Hepatocyte (in vitro differentiated cells): ENCODE data around the gene TK2. TPM values are rescaled to one million over a fixed set of nuclear protein-coding genes. Genes with fewer than 3 reads are reported as not detected.

Source experiments
- DNase-seq: peaks from one replicate; pipeline ENCODE4 v3.0.0-alpha.2; 2016; ENCODE audit warnings: low spot score
- H2AFZ ChIP-seq: fragments of 200-600 bp; sonication (generic); 2 replicates; pipeline ENCODE4 v1.6.0; 2016; ENCODE audit warnings: antibody characterized with exemption, mild to moderate bottlenecking
- H3K27ac ChIP-seq: fragments of 200-600 bp; sonication (generic); 2 replicates; pipeline ENCODE4 v1.5.1; 2016; ENCODE audit warnings: mild to moderate bottlenecking
- H3K27me3 ChIP-seq: fragments of 200-600 bp; sonication (generic); 2 replicates; pipeline ENCODE4 v1.6.1; 2016
- H3K36me3 ChIP-seq: fragments of 200-600 bp; sonication (generic); replicated peaks from 2 replicates; pipeline ENCODE4 v1.5.1; 2016; ENCODE audit warnings: low read depth; ENCODE audit not compliant: insufficient read depth
- H3K4me1 ChIP-seq: fragments of 200-600 bp; sonication (generic); 2 replicates; pipeline ENCODE4 v1.5.1; 2016; ENCODE audit warnings: mild to moderate bottlenecking, moderate library complexity; ENCODE audit not compliant: insufficient read depth
- H3K4me2 ChIP-seq: fragments of 200-600 bp; sonication (generic); 2 replicates; pipeline ENCODE4 v1.6.0; 2016
- H3K4me3 ChIP-seq: fragments of 200-600 bp; sonication (generic); 2 replicates; pipeline ENCODE4 v1.5.1; 2016; ENCODE audit warnings: mild to moderate bottlenecking
- H3K79me2 ChIP-seq: fragments of 200-600 bp; sonication (generic); 2 replicates; pipeline ENCODE4 v1.6.0; 2017; ENCODE audit warnings: mild to moderate bottlenecking
- H3K9me2 ChIP-seq: fragments of 200-600 bp; sonication (generic); replicated peaks from 2 replicates; pipeline ENCODE4 v1.6.0; 2017; ENCODE audit warnings: mild to moderate bottlenecking; ENCODE audit not compliant: insufficient read depth
- H3K9me3 ChIP-seq: fragments of 200-600 bp; sonication (generic); 2 replicates; pipeline ENCODE4 v1.5.1; 2016; ENCODE audit warnings: low read depth, mild to moderate bottlenecking
- H4K20me1 ChIP-seq: fragments of 200-600 bp; sonication (generic); 2 replicates; pipeline ENCODE4 v1.6.0; 2016; ENCODE audit warnings: mild to moderate bottlenecking; ENCODE audit not compliant: insufficient read depth, poor library complexity, severe bottlenecking
- CTCF ChIP-seq: fragments of 200-600 bp; sonication (generic); IDR thresholded peaks from 2 replicates; pipeline ENCODE4 v1.5.1; 2016; ENCODE audit warnings: antibody characterized with exemption, mild to moderate bottlenecking; ENCODE audit not compliant: poor library complexity
- EZH2 ChIP-seq: fragments of 200-600 bp; sonication (generic); IDR thresholded peaks from 2 replicates; pipeline ENCODE4 v1.6.1; 2016; ENCODE audit warnings: antibody characterized with exemption, mild to moderate bottlenecking, borderline replicate concordance
- EZH2phosphoT487 ChIP-seq: fragments of 200-600 bp; sonication (generic); IDR thresholded peaks from one replicate; pipeline ENCODE4 v1.6.1; 2018; ENCODE audit warnings: antibody characterized with exemption, mild to moderate bottlenecking, low read depth, moderate library complexity; ENCODE audit not compliant: unreplicated experiment, severe bottlenecking
- WGBS: methylation state at CpG from one replicate; pipeline ENCODE4 v1.1.6; 2016; ENCODE audit warnings: low lambda C conversion rate; ENCODE audit errors: missing lambda C conversion rate; 5-methylcytosine and 5-hydroxymethylcytosine counted together
- polyA plus RNA-seq: library from polyadenylated mRNA; unstranded; fragments of >200 nt; fragmentation: Nextera tagmentation; extraction: Ambion mirVana; gene quantifications from 2 replicates; pipeline ENCODE4 v1.2.1, GENCODE V29; 2016
- total RNA-seq: library from RNA; depleted of rRNA; stranded (reverse); fragments of >200 nt; gene quantifications from 2 replicates; pipeline ENCODE4 v1.2.3, GENCODE V29; 2014

The TK2 gene
- total and polyA plus RNA-seq, 2 experiments from 2014 or later: 10.1 to 14.3 TPM

DNA sequence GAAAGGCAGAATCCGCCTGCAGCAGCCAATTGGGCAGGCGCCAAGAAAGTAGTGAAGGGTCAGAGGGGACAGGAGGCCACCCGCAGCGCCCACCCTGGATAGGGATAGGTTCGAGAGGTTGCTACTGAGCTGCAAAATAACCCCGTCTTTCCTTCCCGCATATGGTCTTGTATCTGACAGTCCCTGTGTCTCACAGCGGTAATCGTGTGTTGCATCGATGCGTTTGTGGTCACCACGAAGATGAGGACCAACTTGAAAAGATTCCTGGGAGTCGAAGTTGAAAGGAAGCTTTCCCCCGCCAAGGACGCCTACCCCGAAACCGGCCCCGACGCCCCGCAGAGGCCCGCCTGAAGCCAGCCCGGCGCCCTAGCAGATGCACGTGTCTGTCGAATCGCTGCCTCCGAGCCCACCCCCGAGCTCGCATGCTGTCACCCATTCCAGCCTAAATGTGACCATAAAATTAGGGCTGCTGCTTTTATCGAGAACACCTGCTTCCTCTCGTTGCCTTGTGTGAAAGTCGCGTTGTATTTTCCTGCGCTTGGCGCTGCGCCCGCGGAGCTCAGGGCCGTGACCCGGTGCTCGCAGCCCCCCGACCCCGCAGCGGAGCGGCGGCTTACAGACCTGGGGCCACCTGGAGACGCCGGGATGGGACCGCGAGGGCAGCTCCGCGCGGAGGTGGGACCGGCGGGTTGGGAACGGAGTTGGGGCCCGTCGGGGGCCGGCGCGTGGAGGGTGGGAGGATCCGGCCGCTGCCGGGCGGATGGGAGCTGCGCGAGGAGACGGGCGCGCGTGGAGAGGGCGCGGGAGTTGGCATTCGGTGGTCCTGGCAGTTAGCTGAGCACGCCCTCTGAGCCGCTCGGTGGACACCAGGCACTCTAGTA, 29.0 kb upstream of the TK2 start, which contains the start of gene CMTM2:
TSS of gene CMTM2 (plus strand) at position 813 of the 881 bp plus-strand sequence. CDS start 145 bp downstream, outside the sequence.
- no peak within 1 kb of the TSS for H3K4me3 ChIP-seq
- 44% methylated on average over 60 of the region's 77 CpGs for WGBS
- peak; percentile 86 for TF ChIP-seq EZH2
- no peak for TF ChIP-seq EZH2phosphoT487
- TF ChIP-seq CTCF: no peak
- H3K36me3 ChIP-seq: no peaks in the 10 kb centered on the region
- no peaks in the 10 kb centered on the region for H3K9me2 ChIP-seq
- no peaks in the 10 kb centered on the region for H3K4me1 ChIP-seq
- no peak within 1 kb of the TSS for H2AFZ ChIP-seq
- no peak for DNase-seq
- no peaks in the 10 kb centered on the region for H3K9me3 ChIP-seq
- H4K20me1 ChIP-seq: no peaks in the 10 kb centered on the region
- H3K27me3 ChIP-seq: peaks cover 23% of the 10 kb centered on the region
- no peaks in the 10 kb centered on the region for H3K79me2 ChIP-seq
- H3K27ac ChIP-seq: no peak within 1 kb of the TSS
- H3K4me2 ChIP-seq: peak within 1 kb of the TSS; percentile 78

GRCh38 chr16:66576296-66576695, 26.4 kb upstream of the TK2 start:
- no peak for DNase-seq
- WGBS: 95% methylated on average over 5 of the region's 5 CpGs
- Histone ChIP-seq H3K9me2 (no peaks in the 10 kb centered on the region), H3K36me3 (no peaks in the 10 kb centered on the region), H3K4me3 (no peak overlapping the region), H3K4me2 (no peak overlapping the region), H3K27me3 (peaks cover 23% of the 10 kb centered on the region), H3K27ac (no peak overlapping the region), H4K20me1 (no peaks in the 10 kb centered on the region), H3K9me3 (no peaks in the 10 kb centered on the region), H3K79me2 (no peaks in the 10 kb centered on the region), H3K4me1 (no peaks in the 10 kb centered on the region), H2AFZ (no peak overlapping the region)
- TF ChIP-seq EZH2phosphoT487 (no peak), CTCF (no peak), EZH2 (no peak)

DNA sequence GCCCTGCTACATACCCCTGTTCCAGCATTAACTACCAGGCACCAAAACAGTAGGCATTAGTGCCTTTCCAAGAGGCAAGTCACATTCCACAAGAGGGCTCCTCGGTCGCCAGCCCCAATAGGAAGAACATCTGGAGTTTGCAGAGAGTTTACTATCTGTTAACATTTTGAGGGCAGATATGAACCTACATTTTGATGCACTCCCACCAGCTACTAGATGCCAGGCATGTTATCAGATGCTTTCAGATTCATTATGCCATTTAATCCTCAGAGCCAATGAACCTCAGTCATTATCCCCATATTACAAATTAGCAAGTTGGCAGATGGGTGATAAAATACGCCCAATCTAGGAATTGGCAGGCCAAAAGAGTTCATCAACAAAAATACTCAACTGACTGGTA, 25.1 kb upstream of the TK2 start:
- DNase-seq: no peak
- 88% methylated on average over 3 of the region's 3 CpGs for WGBS
- Histone ChIP-seq H3K4me2 (no peak overlapping the region), H3K79me2 (no peaks in the 10 kb centered on the region), H3K36me3 (no peaks in the 10 kb centered on the region), H3K4me1 (peaks cover 1% of the 10 kb centered on the region), H3K9me3 (no peaks in the 10 kb centered on the region), H4K20me1 (no peaks in the 10 kb centered on the region), H3K4me3 (no peak overlapping the region), H3K9me2 (no peaks in the 10 kb centered on the region), H3K27ac (no peak overlapping the region), H3K27me3 (peaks cover 23% of the 10 kb centered on the region), H2AFZ (no peak overlapping the region)
- no peak for TF ChIP-seq EZH2phosphoT487

- Histone ChIP-seq H4K20me1 (no peaks in the 10 kb centered on the region), H3K4me2 (no peak overlapping the region), H3K36me3 (no peaks in the 10 kb centered on the region), H3K9me2 (no peaks in the 10 kb centered on the region), H3K79me2 (no peaks in the 10 kb centered on the region), H3K4me3 (no peak overlapping the region), H2AFZ (no peak overlapping the region), H3K27me3 (peaks cover 22% of the 10 kb centered on the region), H3K4me1 (peaks cover 5% of the 10 kb centered on the region), H3K9me3 (no peaks in the 10 kb centered on the region), H3K27ac (no peak overlapping the region)
- DNase-seq: no peak
- WGBS: 87% methylated on average over 3 of the region's 3 CpGs
- TF ChIP-seq EZH2: no peak
- TF ChIP-seq CTCF: no peak
- TF ChIP-seq EZH2phosphoT487: no peak
Measured at GRCh38 chr16:66574531-66574930, 24.6 kb upstream of the TK2 start.
